Panc1 (cell line): ENCODE measurements around the gene ACKR2.

Experiments used
- CTCF ChIP-seq: fragments of 450-650 bp; IDR thresholded peaks from 2 replicates; pipeline ENCODE4 v1.5.1; 2017; ENCODE audit warnings: mild to moderate bottlenecking
- POLR2AphosphoS5 ChIP-seq: IDR thresholded peaks from 2 replicates; pipeline ENCODE4 v1.6.1; 2012; ENCODE audit warnings: mild to moderate bottlenecking, low read depth, low read length, moderate library complexity
- SIN3A ChIP-seq: IDR thresholded peaks from 2 replicates; pipeline ENCODE4 v1.6.1; 2012; ENCODE audit warnings: low read depth, mild to moderate bottlenecking, low read length, moderate library complexity, borderline replicate concordance; ENCODE audit not compliant: insufficient read depth
- TCF7L2 ChIP-seq: IDR thresholded peaks from 2 replicates; pipeline ENCODE4 v1.6.1; 2011; ENCODE audit warnings: mild to moderate bottlenecking, low read depth, low read length, inconsistent platforms

- TF ChIP-seq CTCF: no peak
- no peak for TF ChIP-seq TCF7L2
- no peak for TF ChIP-seq POLR2AphosphoS5
- no peak for TF ChIP-seq SIN3A
Measured at GRCh38 chr3:42830437-42831320, 21.4 kb downstream of the ACKR2 start.
